Mesenteric fat pad (tissue), 1 donor: ENCODE data around the gene DAGLA. TPM values are rescaled to one million over a fixed set of nuclear protein-coding genes. Genes with fewer than 3 reads are reported as not detected.

Experiments used
- DNase-seq: peaks from one replicate; pipeline ENCODE4 v3.0.0-alpha.2; 2020; ENCODE audit warnings: low spot score
- total RNA-seq: library from RNA; stranded (reverse); fragmentation: NEBNext Ultra II Directional; extraction: Animal tissue kit (Norgen Biotek cat#: 25700); gene quantifications from one replicate; pipeline ENCODE4 v1.2.1, GENCODE V29; 2021
- donor health status: DM: yes; HTN: yes; CAD: no.

Gene DAGLA
- total RNA-seq, 1 donor from 2014 or later = 3.3 TPM

DNA sequence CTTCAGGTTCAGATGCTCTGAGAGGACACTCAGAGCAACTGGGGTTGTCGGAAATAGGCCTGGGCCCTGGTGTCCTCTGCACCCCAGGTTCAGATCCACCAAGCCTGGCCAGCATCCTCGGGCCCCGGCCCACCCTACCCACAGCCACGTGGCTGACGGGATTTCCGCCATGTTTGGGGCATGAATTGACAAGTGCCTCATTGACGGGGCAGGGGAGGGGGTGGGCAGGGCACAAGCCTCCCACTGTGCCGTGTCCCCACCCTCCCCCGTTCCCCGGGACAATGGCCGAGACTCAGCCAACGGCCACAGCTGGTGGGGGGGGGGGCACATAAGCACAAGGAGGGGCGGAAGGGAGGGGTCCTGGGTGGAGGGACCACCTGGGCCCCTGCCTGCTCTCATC, 80.8 kb downstream of the DAGLA start:
- no peak for DNase-seq

- DNase-seq = no peak
These were observed 81.4 kb downstream of the DAGLA start for GRCh38 chr11:61761440-61762222.

DNA sequence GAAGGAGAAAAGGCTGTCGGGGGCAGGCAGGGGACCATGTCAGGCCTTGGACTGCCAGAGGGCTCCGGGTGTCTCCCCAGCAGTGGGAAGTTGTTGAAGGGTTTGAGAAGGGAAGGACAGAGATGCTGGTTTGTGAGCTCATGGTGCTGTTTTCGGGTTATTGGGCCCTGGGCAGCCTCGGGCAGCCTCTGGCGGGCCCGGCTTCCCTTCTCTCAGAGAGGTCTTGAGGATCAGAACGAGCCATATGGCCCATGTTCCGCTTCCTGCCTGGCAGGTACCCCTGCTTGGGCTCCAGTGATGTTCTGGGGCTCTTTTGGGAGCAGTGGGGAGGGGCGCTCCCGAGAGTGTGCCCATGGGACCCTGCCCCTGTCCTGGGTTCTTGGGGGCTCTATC, 82.0 kb downstream of the DAGLA start:
- no peak for DNase-seq

DNA sequence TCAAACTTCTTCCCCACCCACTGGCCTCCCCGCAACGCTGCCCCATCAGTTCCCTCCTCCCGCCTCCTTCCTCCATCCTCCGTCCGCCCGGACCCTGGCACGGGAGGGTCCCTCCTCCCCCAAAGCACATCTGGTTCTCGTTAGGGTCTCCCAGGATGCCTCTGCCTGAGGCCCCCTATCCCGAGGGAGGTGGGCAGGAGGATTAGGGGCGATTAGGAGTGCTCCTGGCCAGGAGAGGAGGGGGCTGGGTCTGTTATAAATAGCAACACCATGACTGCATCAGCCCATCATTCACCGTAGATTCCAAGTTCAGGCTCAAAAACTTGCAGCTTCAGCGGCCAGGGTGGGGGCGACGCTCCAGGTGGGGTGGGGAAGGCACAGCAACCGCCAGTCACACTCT, 82.6 kb downstream of the DAGLA start:
- no peak for DNase-seq

DNA sequence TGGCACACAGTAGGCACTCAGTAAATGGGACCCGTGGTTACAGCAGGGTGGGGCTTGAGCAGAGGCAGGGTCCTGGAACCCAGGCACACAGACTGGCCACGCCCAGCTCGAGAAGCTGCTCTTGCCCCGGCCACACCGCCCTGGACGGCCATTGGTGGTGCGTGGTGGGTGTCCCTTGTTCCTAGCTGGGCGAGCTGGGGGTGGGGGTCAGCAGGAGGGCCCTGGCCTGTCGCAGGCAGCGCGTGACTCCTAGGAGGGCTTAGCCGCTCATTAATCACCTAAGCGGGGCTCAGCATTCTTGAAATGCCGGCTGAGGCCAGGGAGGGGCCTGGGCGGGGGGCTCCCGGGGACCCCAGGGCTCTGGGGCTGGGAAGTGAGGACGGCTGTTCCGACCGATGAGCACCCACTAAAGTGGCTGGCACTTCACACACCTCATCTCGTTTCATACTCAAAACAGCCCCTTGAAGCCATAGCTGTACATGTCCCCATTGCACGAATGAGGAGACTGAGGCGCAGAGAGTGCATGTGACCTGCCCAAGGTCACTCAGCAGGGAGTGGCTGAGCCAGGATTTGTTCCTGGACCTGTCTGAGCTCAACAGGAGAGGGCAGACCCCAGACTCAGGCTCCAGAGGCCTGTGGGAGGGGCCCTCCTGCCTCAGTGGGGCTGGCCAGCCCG, 83.9 kb downstream of the DAGLA start:
- DNase-seq = no peak

- DNase-seq = no peak
These were observed 84.5 kb downstream of the DAGLA start for GRCh38 chr11:61764606-61765260.

GRCh38 chr11:61765550-61766253, 85.5 kb downstream of the DAGLA start:
- DNase-seq = no peak

GRCh38 chr11:61766353-61766841, 86.2 kb downstream of the DAGLA start:
- DNase-seq = no peak

DNA sequence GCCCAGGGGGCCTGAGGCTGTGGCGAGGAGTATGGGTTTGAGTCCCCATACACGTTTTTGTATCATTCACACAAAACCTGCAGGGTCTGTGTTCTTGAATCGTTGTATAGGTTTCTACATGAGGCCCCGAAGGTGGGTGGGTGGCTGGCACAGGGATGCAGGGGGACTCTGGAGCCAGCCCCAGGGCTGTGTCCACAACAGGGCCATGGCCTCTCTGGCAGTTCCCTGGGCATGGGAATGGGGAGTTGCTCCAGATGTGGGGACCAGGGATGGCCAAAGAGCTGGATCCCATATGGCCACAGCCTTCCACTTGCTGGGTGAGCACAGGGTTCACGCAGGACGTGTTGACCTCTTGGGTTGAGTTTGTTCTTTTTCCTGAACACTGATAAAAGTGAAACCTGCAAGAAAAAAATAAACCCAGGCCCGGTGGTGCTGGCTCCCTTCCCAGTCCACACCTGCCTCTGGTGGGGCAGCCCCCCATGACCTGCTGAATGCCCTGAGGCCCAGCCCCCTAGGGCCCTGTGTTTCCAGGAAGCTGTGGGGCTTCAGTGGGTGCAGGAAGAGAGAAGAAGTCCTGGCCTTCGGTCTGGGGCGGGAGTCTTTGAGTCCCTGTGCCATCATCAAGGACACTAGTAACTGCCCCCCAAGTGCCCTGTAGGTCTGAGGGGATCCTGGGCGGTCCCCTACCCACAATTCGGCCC, 88.3 kb downstream of the DAGLA start:
- DNase-seq = no peak

GRCh38 chr11:61769169-61769920, 89.2 kb downstream of the DAGLA start:
- no peak for DNase-seq

GRCh38 chr11:61769946-61770683, 89.9 kb downstream of the DAGLA start:
- DNase-seq = no peak

GRCh38 chr11:61771195-61771894, 91.2 kb downstream of the DAGLA start:
- no peak for DNase-seq

- DNase-seq = no peak
These were observed 91.8 kb downstream of the DAGLA start for GRCh38 chr11:61771985-61772455.

- DNase-seq = no peak
These were observed 93.2 kb downstream of the DAGLA start for GRCh38 chr11:61773356-61773755.

GRCh38 chr11:61773809-61774208, 93.6 kb downstream of the DAGLA start:
- DNase-seq = no peak

DNA sequence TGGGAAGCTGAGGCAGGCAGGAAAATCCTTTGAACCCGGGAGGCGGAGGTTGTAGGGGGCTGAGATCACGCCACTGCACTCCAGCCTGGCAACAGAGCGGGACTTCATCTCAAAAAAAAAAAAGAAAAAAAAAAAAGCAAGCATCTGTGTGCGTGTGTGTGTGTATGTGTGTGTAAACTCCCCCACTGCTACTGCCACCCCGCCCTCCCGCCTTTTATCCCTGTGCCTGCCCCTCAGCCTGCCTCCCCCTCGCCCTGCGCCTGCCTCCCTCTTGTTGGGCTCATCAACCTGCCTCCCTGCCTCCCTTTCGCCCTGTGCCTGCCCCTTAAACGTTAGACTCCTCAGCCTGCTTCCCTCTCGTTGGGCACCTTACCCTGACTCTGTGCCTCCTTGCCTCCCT, 94.2 kb downstream of the DAGLA start:
- DNase-seq = no peak

GRCh38 chr11:61775106-61775505, 94.9 kb downstream of the DAGLA start:
- DNase-seq = no peak
